ENCODE data around the gene CCDC159. TPM values are rescaled to one million over a fixed set of nuclear protein-coding genes. Genes with fewer than 3 reads are reported as not detected.

CCDC159 gene
- total and polyA plus RNA-seq, 2 of the 13 experiments (the other 11 are each of a cell fraction or from before 2014, with no cell fraction given) = 1.7 to 6.3 TPM

DNA sequence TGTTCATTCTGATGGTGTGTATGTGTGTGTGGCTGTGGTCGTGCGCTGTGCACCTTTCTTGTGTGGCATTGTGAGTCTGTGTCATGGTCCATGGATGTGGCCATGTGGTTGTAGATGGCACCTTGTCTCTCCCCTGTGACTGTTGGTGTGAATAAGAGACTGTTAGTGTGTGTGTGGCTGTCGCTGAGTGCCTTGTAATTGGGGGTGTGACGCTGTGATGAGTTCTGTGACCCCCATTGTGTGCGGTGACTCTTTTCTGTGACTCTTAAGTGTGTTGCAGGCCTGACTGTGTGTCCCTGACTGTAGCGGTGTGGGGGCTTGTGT is 9.7 kb downstream of the CCDC159 start:
- TF ChIP-seq, protein P1, sequence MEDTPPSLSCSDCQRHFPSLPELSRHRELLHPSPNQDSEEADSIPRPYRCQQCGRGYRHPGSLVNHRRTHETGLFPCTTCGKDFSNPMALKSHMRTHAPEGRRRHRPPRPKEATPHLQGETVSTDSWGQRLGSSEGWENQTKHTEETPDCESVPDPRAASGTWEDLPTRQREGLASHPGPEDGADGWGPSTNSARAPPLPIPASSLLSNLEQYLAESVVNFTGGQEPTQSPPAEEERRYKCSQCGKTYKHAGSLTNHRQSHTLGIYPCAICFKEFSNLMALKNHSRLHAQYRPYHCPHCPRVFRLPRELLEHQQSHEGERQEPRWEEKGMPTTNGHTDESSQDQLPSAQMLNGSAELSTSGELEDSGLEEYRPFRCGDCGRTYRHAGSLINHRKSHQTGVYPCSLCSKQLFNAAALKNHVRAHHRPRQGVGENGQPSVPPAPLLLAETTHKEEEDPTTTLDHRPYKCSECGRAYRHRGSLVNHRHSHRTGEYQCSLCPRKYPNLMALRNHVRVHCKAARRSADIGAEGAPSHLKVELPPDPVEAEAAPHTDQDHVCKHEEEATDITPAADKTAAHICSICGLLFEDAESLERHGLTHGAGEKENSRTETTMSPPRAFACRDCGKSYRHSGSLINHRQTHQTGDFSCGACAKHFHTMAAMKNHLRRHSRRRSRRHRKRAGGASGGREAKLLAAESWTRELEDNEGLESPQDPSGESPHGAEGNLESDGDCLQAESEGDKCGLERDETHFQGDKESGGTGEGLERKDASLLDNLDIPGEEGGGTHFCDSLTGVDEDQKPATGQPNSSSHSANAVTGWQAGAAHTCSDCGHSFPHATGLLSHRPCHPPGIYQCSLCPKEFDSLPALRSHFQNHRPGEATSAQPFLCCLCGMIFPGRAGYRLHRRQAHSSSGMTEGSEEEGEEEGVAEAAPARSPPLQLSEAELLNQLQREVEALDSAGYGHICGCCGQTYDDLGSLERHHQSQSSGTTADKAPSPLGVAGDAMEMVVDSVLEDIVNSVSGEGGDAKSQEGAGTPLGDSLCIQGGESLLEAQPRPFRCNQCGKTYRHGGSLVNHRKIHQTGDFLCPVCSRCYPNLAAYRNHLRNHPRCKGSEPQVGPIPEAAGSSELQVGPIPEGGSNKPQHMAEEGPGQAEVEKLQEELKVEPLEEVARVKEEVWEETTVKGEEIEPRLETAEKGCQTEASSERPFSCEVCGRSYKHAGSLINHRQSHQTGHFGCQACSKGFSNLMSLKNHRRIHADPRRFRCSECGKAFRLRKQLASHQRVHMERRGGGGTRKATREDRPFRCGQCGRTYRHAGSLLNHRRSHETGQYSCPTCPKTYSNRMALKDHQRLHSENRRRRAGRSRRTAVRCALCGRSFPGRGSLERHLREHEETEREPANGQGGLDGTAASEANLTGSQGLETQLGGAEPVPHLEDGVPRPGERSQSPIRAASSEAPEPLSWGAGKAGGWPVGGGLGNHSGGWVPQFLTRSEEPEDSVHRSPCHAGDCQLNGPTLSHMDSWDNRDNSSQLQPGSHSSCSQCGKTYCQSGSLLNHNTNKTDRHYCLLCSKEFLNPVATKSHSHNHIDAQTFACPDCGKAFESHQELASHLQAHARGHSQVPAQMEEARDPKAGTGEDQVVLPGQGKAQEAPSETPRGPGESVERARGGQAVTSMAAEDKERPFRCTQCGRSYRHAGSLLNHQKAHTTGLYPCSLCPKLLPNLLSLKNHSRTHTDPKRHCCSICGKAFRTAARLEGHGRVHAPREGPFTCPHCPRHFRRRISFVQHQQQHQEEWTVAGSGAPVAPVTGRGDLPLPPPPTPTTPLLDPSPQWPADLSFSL (CRISPR knock-in tag; IDR thresholded peaks at IDR 0.05) = peak; percentile 95
- TF ChIP-seq ZNF788 (CRISPR knock-in tag; IDR thresholded peaks at IDR 0.05; ENCODE audit: borderline replicate concordance) (0 out of 2 replicates have a peak, but pooled peaks have one; percentile 45), MYC (CRISPR knock-in tag; IDR thresholded peaks at IDR 0.05; ENCODE audit: borderline replicate concordance) (no peak)

More for the DNA sequence above, 9.7 kb downstream of the CCDC159 start:
- Histone ChIP-seq H3K36me3 (replicated peaks in 1 of 2; ENCODE audit: control insufficient read depth in 1 of 2, insufficient read depth in 2 of 2, low read length in 2 of 2) (no peaks in the 10 kb centered on the region), H3K9me3 (ENCODE audit: low read length) (no peaks in the 10 kb centered on the region), H3K27ac (ENCODE audit: extremely low read length, insufficient read depth, low read length) (no peak overlapping the region), H3K4me1 (ENCODE audit: insufficient read depth, low read length) (peaks cover 10% of the 10 kb centered on the region), H4K20me1 (ENCODE audit: insufficient read depth, low read length) (no peaks in the 10 kb centered on the region), H2AFZ (ENCODE audit: low read length) (no peak overlapping the region), H3K9ac (ENCODE audit: insufficient read depth, low read depth, low read length) (peak overlapping the region; percentile 60; the same call in 1 of the 2 replicates), H3K79me2 (ENCODE audit: insufficient read depth, low read length) (no peaks in the 10 kb centered on the region), H3K4me3 (replicated peaks in 1 of 3; ENCODE audit: insufficient read depth in 1 of 3, low read depth in 2 of 3, low read length in 3 of 3) (peak overlapping the region; percentile 54 to 69 (median 66); a peak in 4 of 6 replicates), H3K4me2 (ENCODE audit: low read depth, low read length) (peak overlapping the region; percentile 78), H3K27me3 (ENCODE audit: control insufficient read depth in 1 of 2, insufficient read depth in 2 of 2, low read length in 2 of 2) (no peaks in the 10 kb centered on the region)
- no TSS peak for BruUV-seq (replicated peaks)
- in situ Hi-C loops (cut with HindIII; ENCODE audit: extremely low pct_ligation_motif_present, low pct_unique_long_range_greater_than_20kb) = no loop called here
- FAIRE-seq (no peak), ATAC-seq (no peak), DNase-seq (ENCODE audit: low spot score) (no peak)
- WGBS (ENCODE audit: low lambda C conversion rate) = 87% methylated on average over 4 of the region's 6 CpGs
- intact Hi-C loops (cut with micrococcal nuclease; ENCODE audit: unreplicated experiment) = no loop called here
- CTCF ChIA-PET (ENCODE audit: low intra/inter-chr PET ratio, low total read pairs) = no interaction called here
- POLR2A ChIA-PET = no interaction called here
